SK-MEL-5 (cell line): ENCODE data around the gene RAB22A. TPM values are rescaled to one million over a fixed set of nuclear protein-coding genes. Genes with fewer than 3 reads are reported as not detected.

Experiments used
- DNase-seq: peaks from one replicate; pipeline ENCODE4 v3.0.0-alpha.2; 2016; ENCODE audit warnings: low read depth, low spot score
- in situ Hi-C: cut with HindIII; loops from 2 replicates; pipeline ENCODE4 v1.10.0; 2016; ENCODE audit warnings: low sequenced_read_pairs, high pct_unique_total_duplicates, low pct_unique_long_range_greater_than_20kb
- total RNA-seq: library from RNA; depleted of rRNA; stranded (reverse); fragments of >200 nt; shearing (Covaris generic); gene quantifications from 2 replicates; pipeline ENCODE4 v1.2.3, GENCODE V29; 2014

RAB22A gene
- total RNA-seq, 1 experiment from 2014 or later, result 18.0 TPM

DNA sequence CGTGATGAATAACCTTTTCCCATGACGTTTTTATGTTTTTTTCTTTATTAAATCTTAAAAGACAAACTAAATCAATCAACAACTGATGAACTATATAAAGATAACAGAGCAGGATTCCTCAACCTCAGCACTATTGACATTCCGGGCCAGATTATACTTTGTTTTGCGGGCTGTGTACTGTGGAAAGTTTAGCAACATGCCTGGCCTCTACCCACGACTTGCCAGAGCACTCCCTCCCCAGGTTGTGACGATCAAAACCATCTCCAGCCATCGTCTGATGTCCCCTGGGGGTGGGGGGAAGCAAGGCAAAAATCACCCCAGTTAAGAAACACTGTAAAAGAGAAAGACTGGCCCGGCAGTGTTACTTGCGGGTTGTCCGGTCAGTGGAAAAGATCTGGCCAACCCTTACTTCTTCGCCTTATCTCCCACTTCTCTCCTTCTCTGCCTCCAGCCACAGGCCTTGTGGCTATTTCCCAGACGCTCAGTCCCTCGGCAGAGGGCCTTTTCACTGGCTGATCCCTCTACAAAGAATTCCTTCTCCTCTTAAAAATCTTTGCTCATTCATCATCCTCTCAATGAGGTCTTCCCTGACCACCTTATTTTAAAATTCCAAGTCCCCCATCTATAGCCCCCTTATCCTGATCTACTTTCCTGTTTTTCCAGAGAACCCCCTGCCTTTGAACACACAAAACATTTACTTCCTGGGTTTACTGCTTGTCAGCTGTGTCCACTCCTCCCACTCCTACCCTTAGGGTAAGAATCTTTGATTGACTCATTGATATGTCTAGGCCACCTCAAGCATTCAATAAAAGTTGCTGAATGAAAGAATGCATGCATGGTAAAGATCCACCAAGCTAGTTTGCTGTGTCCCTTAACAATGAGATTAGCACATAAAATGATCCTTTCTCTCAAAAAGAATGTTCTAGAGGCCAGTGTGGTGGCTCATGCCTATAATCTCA is 14.7 kb upstream of the RAB22A start:
- in situ Hi-C loops, result no loop called here
- no peak for DNase-seq

DNA sequence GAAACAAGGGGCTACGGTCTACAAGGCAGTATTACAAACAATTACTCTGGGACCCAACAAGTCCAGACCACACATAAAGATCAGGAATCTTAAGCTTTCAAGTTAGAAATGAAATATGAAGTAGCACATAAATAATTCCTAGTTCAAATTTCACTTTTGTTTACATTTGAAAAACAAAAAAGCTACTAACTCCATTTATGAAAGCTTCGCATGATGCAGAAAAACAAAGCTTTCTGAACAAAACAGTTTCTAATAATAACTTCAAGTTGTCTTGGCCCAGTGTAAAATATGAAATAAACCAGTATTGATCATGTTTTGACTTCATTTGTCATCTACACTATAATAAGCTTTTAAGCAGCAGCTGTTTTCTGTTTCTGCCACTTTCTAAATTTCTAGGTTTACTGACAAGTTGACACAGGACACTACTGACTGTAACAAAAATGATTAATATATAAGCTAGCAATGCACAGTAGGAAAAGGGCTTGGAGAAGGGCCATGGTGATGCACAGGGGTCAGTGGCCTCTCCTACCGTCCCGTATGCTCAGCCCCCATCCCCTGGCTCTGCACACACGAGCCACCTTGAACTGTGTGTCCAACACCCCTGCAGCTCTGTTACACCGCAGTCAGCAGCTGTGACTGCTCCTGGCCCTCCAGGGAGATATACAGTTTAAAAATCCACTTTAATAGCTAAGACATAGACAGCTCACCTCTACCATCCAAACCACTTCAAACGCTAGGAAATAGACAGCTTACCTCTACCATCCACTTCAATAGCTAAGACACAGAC is 13.3 kb upstream of the RAB22A start:
- DNase-seq, result no peak
- in situ Hi-C loops, result no loop called here

- in situ Hi-C loops, result no loop called here
These were observed 12.1 kb upstream of the RAB22A start for GRCh38 chr20:58297394-58297793.

GRCh38 chr20:58300321-58300720 is 9.2 kb upstream of the RAB22A start:
- DNase-seq, result no peak

More at GRCh38 chr20:58297394-58297793, 12.1 kb upstream of the RAB22A start:
- DNase-seq, result no peak

GRCh38 chr20:58303547-58303946 is 6.0 kb upstream of the RAB22A start:
- in situ Hi-C loops, result no loop called here
- no peak for DNase-seq

More at GRCh38 chr20:58300321-58300720, 9.2 kb upstream of the RAB22A start:
- in situ Hi-C loops, result no loop called here

DNA sequence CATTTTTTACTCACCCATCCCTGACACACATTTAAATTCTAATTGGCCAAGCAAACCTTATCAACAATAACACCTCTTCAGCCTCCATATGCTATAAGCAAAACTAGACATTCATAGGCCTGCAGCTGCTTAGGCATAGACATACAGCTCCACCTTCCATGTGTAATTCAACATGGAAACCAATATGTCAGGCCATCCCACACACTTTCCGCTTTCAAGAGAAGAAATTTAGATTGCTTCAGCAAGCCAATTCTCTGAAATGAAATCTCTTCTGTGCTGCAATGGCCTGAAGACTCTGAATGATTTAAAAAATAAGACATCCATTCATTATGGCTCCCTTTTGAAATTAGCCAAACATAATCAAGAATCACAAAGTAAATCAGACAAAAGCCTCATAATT is 4.5 kb upstream of the RAB22A start:
- in situ Hi-C loops, result no loop called here

DNA sequence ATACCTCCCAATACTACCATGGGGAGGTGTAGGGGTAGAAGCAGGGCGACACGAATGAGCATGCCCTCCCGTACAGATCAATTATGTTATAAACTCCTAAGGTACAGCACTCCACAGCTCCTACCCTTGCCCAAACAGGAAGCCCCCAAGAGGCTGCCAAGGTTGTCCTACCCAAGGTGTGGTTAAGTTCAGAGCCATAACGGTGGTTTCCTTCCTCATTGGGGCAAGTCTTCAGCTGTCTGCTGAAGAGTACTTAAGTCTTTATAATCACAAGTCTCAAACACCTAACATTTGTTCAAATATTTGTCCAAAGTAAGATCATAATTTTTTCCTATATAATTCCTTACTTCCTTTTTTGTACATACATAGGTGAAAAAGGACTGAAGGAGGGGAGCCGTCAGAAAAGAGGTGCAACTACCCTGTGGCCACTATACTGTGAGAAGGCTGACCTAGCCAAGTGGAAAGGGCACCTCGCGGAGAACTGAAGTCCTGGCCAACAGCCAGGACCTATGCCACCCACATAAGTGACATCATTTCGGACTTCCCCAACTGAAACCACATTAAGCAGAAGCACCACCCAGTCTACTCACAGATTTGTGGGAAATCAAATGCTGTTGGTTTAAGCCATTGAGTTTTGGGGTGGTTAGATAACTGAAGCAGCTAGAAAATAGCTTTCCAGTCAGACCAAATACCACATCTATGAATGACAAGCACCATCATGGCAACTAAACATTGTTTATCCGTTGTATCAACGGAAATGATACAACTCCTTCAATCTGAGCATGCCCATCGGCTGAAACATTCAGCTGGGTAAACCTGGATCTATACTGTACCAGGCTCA is 2.9 kb upstream of the RAB22A start:
- in situ Hi-C loops, result no loop called here

More for the DNA sequence above, 4.5 kb upstream of the RAB22A start:
- DNase-seq, result no peak

GRCh38 chr20:58307270-58307669 is 2.2 kb upstream of the RAB22A start:
- in situ Hi-C loops, result no loop called here
- no peak for DNase-seq

More for the DNA sequence above, 2.9 kb upstream of the RAB22A start:
- no peak for DNase-seq

DNA sequence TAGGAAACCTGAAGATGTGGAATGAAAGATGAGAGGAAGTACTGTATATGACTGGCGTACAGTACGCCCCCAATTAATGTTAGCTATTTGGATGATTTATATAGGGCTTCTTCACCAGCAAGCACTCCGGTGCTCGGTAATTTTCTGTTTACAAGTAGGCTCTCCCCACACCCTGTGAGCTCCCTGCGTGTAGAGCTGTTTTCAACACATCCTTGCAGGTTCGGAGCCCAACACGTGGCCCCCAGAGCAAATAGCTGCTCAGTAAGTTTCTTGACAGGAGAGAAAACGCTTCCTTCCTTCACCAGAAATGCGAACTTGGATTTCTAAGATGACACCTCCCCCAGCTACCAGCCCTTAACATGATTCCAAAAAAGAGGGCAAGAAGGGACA is 1.2 kb upstream of the RAB22A start:
- DNase-seq, result no peak
- in situ Hi-C loops, result no loop called here

DNA sequence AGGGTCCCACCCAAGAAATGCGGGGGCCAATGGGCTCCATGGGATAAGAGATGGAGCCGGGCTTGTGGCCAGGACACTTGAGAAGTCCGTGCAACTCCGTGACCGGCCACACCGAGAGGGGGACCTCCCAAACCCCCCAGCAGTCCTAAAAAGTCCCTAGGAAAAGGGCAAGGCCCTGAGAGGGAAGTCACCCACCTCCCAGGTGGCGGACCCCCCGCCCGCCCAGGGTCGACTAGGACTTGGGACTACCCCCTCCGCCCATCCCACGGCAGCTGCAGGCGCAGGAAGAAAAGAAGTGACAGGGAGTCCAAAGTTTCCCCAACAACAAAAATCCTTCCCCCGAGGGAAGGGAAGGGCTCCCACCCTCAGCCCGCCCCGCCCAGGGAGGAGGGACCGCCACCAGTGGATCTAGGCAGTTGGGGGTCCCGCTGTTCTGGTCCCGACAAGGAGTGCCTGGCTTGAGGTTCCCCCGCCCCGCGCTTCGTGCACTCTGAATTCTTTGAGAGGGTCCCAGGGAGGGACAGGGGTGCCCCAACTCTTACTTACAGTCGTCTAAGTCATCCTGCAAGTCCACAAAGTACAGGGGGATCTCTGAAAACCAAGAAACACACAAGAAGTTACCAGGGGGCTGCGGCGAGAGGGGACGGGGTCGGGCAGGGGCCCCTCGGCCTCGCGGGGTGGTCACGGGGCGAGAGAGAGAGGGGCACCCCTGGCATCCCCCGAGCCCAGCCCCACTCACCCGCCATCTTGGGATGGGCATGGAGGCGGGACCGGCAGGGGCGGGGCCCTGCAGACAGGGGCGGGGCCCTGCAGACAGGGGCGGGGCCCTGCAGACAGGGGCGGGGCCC is 611 bp upstream of the RAB22A start:
- in situ Hi-C loops, result no loop called here
- peak; percentile 49 for DNase-seq

GRCh38 chr20:58310291-58310782 is 822 bp downstream of the RAB22A start:
- in situ Hi-C loops, result no loop called here
- no peak for DNase-seq

- in situ Hi-C loops, result no loop called here
- no peak for DNase-seq
These were observed 3.3 kb downstream of the RAB22A start for GRCh38 chr20:58312836-58313235.

DNA sequence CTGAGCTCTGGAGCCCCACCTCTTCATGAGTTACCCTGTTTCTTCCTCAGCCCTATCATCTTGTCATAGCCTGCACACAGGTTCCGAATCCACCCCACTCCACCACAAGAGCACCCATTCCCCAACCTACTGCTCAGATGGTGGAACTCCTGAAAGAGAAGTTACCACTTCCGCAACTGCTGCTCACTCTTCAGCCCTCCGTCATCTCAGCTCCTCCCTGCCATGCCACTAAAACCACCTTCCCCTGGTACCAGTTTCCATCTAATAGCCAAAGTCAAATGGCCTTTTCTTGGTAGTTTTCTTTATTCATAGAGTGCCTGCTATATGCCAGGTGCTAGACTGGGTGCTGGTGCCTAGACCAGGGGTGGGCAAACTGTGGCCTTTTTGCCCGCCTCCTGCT is 3.9 kb downstream of the RAB22A start:
- in situ Hi-C loops, result no loop called here

GRCh38 chr20:58321205-58321604 is 11.7 kb downstream of the RAB22A start:
- in situ Hi-C loops, result no loop called here

More for the DNA sequence above, 3.9 kb downstream of the RAB22A start:
- DNase-seq, result no peak

GRCh38 chr20:58322083-58322482 is 12.6 kb downstream of the RAB22A start:
- in situ Hi-C loops, result no loop called here

More at GRCh38 chr20:58321205-58321604, 11.7 kb downstream of the RAB22A start:
- DNase-seq, result no peak

DNA sequence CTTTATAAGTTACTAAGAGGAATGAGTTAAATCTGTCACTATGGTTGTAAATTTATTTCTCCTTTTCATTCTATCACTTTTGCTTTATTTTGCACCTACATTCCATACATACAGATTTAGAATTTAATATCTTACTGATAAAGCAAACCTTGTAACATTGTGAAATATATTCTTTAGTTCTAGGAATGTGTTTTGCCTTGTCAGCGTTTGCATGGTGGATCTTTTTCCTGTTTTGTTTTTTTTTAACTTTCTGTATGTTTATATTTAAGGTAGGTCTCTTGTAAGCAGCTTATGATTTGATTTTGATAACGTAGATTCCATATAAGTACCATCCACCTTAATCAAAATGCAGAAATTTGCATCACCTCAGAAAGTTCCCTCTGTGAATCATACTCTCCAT is 16.4 kb downstream of the RAB22A start:
- in situ Hi-C loops, result no loop called here
- DNase-seq, result no peak

More at GRCh38 chr20:58322083-58322482, 12.6 kb downstream of the RAB22A start:
- DNase-seq, result no peak

GRCh38 chr20:58327211-58327610 is 17.7 kb downstream of the RAB22A start:
- in situ Hi-C loops, result no loop called here
- DNase-seq, result no peak
